NCI-H187 treated with DMSO at 0.1 percent for 48 hours (cell line): ENCODE results near the gene GRIK3.
"Not testable (repeated sequence)": the region's sequence is repeated elsewhere in the genome, so short reads cannot be mapped to it uniquely, and the experiment has no call there.

Source experiments
- DNase-seq: peaks from one replicate; lab custom pipeline; 2025; lab: John Stamatoyannopoulos, UW

The GRIK3 gene

GRCh38 chr1:36783475-36783874, 250.8 kb downstream of the GRIK3 start:
- DNase-seq = no peak

- no peak for DNase-seq
Observed at GRCh38 chr1:36782785-36783184, 251.5 kb downstream of the GRIK3 start.

- DNase-seq = no peak
Observed at GRCh38 chr1:36782085-36782484, 252.2 kb downstream of the GRIK3 start.

GRCh38 chr1:36781098-36781497, 253.2 kb downstream of the GRIK3 start:
- no peak for DNase-seq

- no peak for DNase-seq
Observed at GRCh38 chr1:36778740-36779139, 255.6 kb downstream of the GRIK3 start.

GRCh38 chr1:36776948-36777831, 257.1 kb downstream of the GRIK3 start:
- no peak for DNase-seq

GRCh38 chr1:36776256-36776655, 258.1 kb downstream of the GRIK3 start:
- DNase-seq = no peak

GRCh38 chr1:36775716-36776115, 258.6 kb downstream of the GRIK3 start:
- no peak for DNase-seq

GRCh38 chr1:36773827-36774541, 260.3 kb downstream of the GRIK3 start:
- no peak for DNase-seq

- no peak for DNase-seq
Observed at GRCh38 chr1:36772647-36773495, 261.4 kb downstream of the GRIK3 start.

GRCh38 chr1:36771660-36772284, 262.5 kb downstream of the GRIK3 start:
- no peak for DNase-seq

- no peak for DNase-seq
Observed at GRCh38 chr1:36771240-36771639, 263.1 kb downstream of the GRIK3 start.

- DNase-seq = no peak
Observed at GRCh38 chr1:36769886-36770830, 264.2 kb downstream of the GRIK3 start.

GRCh38 chr1:36768486-36769178, 265.7 kb downstream of the GRIK3 start:
- no peak for DNase-seq

GRCh38 chr1:36767429-36767828, 266.9 kb downstream of the GRIK3 start:
- DNase-seq = not testable (repeated sequence)

GRCh38 chr1:36766481-36766880, 267.8 kb downstream of the GRIK3 start:
- DNase-seq = no peak

- DNase-seq = no peak
Observed at GRCh38 chr1:36765785-36766300, 268.5 kb downstream of the GRIK3 start.

- DNase-seq = no peak
Observed at GRCh38 chr1:36764798-36765197, 269.5 kb downstream of the GRIK3 start.

GRCh38 chr1:36763771-36764170, 270.5 kb downstream of the GRIK3 start:
- no peak for DNase-seq

GRCh38 chr1:36762174-36762573, 272.1 kb downstream of the GRIK3 start:
- DNase-seq = no peak
